Kidney epithelial cell (primary cell): ENCODE results near the gene GRID1. TPM values are rescaled to one million over a fixed set of nuclear protein-coding genes. Genes with fewer than 3 reads are reported as not detected.

ENCODE experiments used
- DNase-seq: peaks from one replicate; pipeline ENCODE4 v3.0.0-alpha.2; 2010; ENCODE audit warnings: low read depth
- H3K27me3 ChIP-seq: 2 replicates; pipeline ENCODE4 v1.6.0; 2011; ENCODE audit warnings: low read length; ENCODE audit not compliant: control insufficient read depth, insufficient read depth
- H3K36me3 ChIP-seq: 2 replicates; pipeline ENCODE4 v1.5.1; 2011; ENCODE audit warnings: low read length; ENCODE audit not compliant: control insufficient read depth, insufficient read depth
- H3K4me3 ChIP-seq: 2 replicates; pipeline ENCODE4 v1.5.1; 2011; ENCODE audit warnings: low read depth, mild to moderate bottlenecking, control low read depth, low read length
- CTCF ChIP-seq: IDR thresholded peaks from 2 replicates; pipeline ENCODE4 v1.5.1; 2011; ENCODE audit warnings: mild to moderate bottlenecking, moderate library complexity, low read length, control low read depth, inconsistent platforms; ENCODE audit not compliant: insufficient read depth, poor library complexity, severe bottlenecking
- total RNA-seq: library from RNA; depleted of rRNA; stranded (reverse); fragments of >200 nt; gene quantifications from 2 replicates; pipeline ENCODE4 v1.2.3, GENCODE V29; 2015

GRID1 gene
- total RNA-seq, 1 donor from 2014 or later, result 0.33 TPM

GRCh38 chr10:86084585-86084984 is 282.0 kb downstream of the GRID1 start:
- DNase-seq, result no peak
- Histone ChIP-seq H3K36me3 (no peaks in the 10 kb centered on the region), H3K27me3 (peaks cover 4% of the 10 kb centered on the region), H3K4me3 (no peak overlapping the region)
- TF ChIP-seq CTCF, result no peak

- Histone ChIP-seq H3K4me3 (no peak overlapping the region), H3K27me3 (peaks cover 4% of the 10 kb centered on the region), H3K36me3 (no peaks in the 10 kb centered on the region)
- no peak for TF ChIP-seq CTCF
- DNase-seq, result no peak
Measured at GRCh38 chr10:86083664-86084175, 282.9 kb downstream of the GRID1 start.

GRCh38 chr10:86083206-86083605 is 283.4 kb downstream of the GRID1 start:
- TF ChIP-seq CTCF, result no peak
- H3K27me3 ChIP-seq, result peaks cover 4% of the 10 kb centered on the region
- no peaks in the 10 kb centered on the region for H3K36me3 ChIP-seq
- no peak for DNase-seq
- H3K4me3 ChIP-seq, result no peak overlapping the region

- H3K4me3 ChIP-seq, result no peak overlapping the region
- H3K36me3 ChIP-seq, result no peaks in the 10 kb centered on the region
- H3K27me3 ChIP-seq, result peaks cover 2% of the 10 kb centered on the region
- no peak for DNase-seq
- no peak for TF ChIP-seq CTCF
Measured at GRCh38 chr10:86082556-86082955, 284.0 kb downstream of the GRID1 start.

GRCh38 chr10:86079088-86079487 is 287.5 kb downstream of the GRID1 start:
- Histone ChIP-seq H3K4me3 (no peak overlapping the region), H3K36me3 (no peaks in the 10 kb centered on the region), H3K27me3 (no peaks in the 10 kb centered on the region)
- no peak for TF ChIP-seq CTCF
- DNase-seq, result peak; percentile 9

- H3K36me3 ChIP-seq, result no peaks in the 10 kb centered on the region
- TF ChIP-seq CTCF, result no peak
- H3K27me3 ChIP-seq, result no peaks in the 10 kb centered on the region
- no peak for DNase-seq
- no peak overlapping the region for H3K4me3 ChIP-seq
Measured at GRCh38 chr10:86078639-86079035, 288.0 kb downstream of the GRID1 start.
